ENCODE data around the gene HILPDA.

DNA sequence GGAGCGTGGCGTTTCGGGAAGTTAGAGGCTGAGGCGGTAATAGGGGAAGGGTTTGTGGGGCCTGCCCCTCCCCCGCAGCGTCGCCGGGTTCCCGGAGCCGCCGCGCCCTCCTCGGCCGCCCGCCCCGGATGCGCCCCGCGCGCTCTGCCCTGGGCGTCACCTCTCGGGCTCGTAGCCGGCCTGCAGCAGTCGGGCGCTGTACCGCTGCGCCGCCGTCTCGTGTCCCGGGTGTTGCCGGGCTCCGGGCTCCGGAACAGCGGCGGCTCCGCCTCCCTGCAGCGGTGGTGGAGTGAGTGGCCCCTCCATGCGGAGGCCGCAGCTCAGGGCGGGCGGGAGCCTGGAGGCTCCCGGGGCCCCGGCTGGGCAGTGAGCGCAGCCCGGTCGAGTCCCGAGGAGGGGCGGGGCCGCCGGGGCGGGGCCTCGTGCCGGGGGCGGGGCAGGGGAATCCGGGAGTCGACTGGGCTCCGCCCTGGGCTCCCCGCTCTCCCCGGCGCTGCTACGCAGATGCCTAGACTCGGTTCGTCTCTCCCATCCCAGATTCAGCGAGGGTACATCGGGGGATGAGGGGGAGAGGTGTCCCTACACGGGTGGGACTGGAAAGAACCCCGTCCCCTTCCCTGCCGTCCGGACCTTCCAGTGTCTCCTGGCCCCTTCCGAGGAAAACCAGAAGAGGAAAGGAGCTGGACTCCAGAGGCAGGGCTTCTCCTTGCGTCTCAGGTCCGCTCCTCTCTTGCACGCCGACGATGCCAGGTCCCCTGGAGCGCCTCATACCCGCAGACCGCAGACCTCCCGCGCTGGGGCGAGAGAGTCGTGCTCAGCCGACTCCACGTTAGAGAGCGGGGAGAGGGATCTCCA, 45.9 kb upstream of the HILPDA start, which contains the start of gene IMPDH1:
- TF ChIP-seq CTCF (IDR thresholded peaks at IDR 0.05) (no peak), POLR2A (IDR thresholded peaks at IDR 0.05) (no peak)
